Left ventricle myocardium inferior (tissue), 1 donor: ENCODE data around the gene ZNF529. TPM values are rescaled to one million over a fixed set of nuclear protein-coding genes. Genes with fewer than 3 reads are reported as not detected.
A peak's percentile ranks its signal among the peaks of the same experiment; 100 is the strongest.

ENCODE experiments used
- DNase-seq: peaks from one replicate; pipeline ENCODE4 v3.0.0-alpha.2; 2020
- H3K27ac ChIP-seq: fragments of 200-600 bp; replicated peaks from 2 replicates; pipeline ENCODE4 v1.8.0; 2021
- H3K27me3 ChIP-seq: fragments of 200-600 bp; 2 replicates; pipeline ENCODE4 v1.8.0; 2021; ENCODE audit warnings: low read depth
- H3K36me3 ChIP-seq: fragments of 200-600 bp; 2 replicates; pipeline ENCODE4 v1.8.0; 2021
- H3K4me1 ChIP-seq: fragments of 200-600 bp; 2 replicates; pipeline ENCODE4 v1.8.0; 2021
- H3K4me3 ChIP-seq: fragments of 200-600 bp; 2 replicates; pipeline ENCODE4 v1.8.0; 2021; ENCODE audit warnings: mild to moderate bottlenecking, moderate library complexity
- H3K9me3 ChIP-seq: fragments of 200-600 bp; replicated peaks from 2 replicates; pipeline ENCODE4 v1.8.0; 2021
- intact Hi-C: fragments of 100-400 bp; cut with micrococcal nuclease; formaldehyde crosslinking; loops from one replicate; pipeline ENCODE4 v1.11.0; 2022
- total RNA-seq: library from RNA; stranded (reverse); fragmentation: NEBNext Ultra II Directional; extraction: Animal tissue kit (Norgen Biotek cat#: 25700); gene quantifications from one replicate; pipeline ENCODE4 v1.2.1, GENCODE V29; 2021
- TF ChIP-seq, protein P1 (sequence below): fragments of 200-600 bp; IDR thresholded peaks from 2 replicates; pipeline ENCODE4 v1.8.0; 2021; ENCODE audit warnings: antibody characterized with exemption, mild to moderate bottlenecking, borderline replicate concordance
- donor health status: DM: no; HTN: yes; CAD: no; lungs with severe emphysema.

ZNF529 gene
- total RNA-seq, 1 donor from 2014 or later = 14.1 TPM

DNA sequence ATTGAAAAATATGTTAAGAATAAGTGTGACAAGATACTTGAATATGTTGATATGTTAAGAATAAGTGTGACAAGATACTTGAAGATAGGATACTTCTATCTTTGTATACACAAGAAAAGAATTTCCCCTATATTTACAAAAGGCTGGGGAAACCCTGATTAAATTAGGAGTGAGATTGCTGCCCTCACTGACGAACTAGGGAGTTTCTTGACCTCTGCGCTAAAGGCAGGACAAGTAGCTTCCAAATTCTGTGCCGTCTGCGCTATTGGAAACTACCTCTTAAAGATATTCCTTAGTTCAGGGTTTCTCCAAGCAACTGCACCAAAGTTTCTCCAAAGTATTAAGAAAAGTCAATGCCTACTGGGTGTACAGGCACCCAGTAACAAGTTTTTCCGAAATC, 45.8 kb downstream of the ZNF529 start:
- H3K4me1 ChIP-seq = peaks cover 40% of the 10 kb centered on the region
- no peak for DNase-seq
- peak overlapping the region; percentile 97 for H3K27ac ChIP-seq
- H3K27me3 ChIP-seq = no peaks in the 10 kb centered on the region
- TF ChIP-seq, protein P1, sequence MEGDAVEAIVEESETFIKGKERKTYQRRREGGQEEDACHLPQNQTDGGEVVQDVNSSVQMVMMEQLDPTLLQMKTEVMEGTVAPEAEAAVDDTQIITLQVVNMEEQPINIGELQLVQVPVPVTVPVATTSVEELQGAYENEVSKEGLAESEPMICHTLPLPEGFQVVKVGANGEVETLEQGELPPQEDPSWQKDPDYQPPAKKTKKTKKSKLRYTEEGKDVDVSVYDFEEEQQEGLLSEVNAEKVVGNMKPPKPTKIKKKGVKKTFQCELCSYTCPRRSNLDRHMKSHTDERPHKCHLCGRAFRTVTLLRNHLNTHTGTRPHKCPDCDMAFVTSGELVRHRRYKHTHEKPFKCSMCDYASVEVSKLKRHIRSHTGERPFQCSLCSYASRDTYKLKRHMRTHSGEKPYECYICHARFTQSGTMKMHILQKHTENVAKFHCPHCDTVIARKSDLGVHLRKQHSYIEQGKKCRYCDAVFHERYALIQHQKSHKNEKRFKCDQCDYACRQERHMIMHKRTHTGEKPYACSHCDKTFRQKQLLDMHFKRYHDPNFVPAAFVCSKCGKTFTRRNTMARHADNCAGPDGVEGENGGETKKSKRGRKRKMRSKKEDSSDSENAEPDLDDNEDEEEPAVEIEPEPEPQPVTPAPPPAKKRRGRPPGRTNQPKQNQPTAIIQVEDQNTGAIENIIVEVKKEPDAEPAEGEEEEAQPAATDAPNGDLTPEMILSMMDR = no peak
- H3K36me3 ChIP-seq = peaks cover 46% of the 10 kb centered on the region
- H3K4me3 ChIP-seq = peak overlapping the region; percentile 73
- intact Hi-C loops = no loop called here
- H3K9me3 ChIP-seq = peaks cover 63% of the 10 kb centered on the region

GRCh38 chr19:36526581-36526980, 46.5 kb downstream of the ZNF529 start:
- Histone ChIP-seq H3K27ac (no peak overlapping the region), H3K27me3 (no peaks in the 10 kb centered on the region), H3K9me3 (peaks cover 63% of the 10 kb centered on the region), H3K4me3 (peak overlapping the region; percentile 73), H3K36me3 (peaks cover 46% of the 10 kb centered on the region), H3K4me1 (peaks cover 40% of the 10 kb centered on the region)
- TF ChIP-seq, protein P1 = no peak
- DNase-seq = no peak
- intact Hi-C loops = no loop called here

- peaks cover 61% of the 10 kb centered on the region for H3K36me3 ChIP-seq
- no peak overlapping the region for H3K4me3 ChIP-seq
- TF ChIP-seq, protein P1 = no peak
- peaks cover 38% of the 10 kb centered on the region for H3K4me1 ChIP-seq
- intact Hi-C loops = no loop called here
- no peak overlapping the region for H3K27ac ChIP-seq
- no peaks in the 10 kb centered on the region for H3K27me3 ChIP-seq
- peaks cover 68% of the 10 kb centered on the region for H3K9me3 ChIP-seq
- DNase-seq = no peak
These were observed 48.5 kb downstream of the ZNF529 start for GRCh38 chr19:36524617-36525016.

DNA sequence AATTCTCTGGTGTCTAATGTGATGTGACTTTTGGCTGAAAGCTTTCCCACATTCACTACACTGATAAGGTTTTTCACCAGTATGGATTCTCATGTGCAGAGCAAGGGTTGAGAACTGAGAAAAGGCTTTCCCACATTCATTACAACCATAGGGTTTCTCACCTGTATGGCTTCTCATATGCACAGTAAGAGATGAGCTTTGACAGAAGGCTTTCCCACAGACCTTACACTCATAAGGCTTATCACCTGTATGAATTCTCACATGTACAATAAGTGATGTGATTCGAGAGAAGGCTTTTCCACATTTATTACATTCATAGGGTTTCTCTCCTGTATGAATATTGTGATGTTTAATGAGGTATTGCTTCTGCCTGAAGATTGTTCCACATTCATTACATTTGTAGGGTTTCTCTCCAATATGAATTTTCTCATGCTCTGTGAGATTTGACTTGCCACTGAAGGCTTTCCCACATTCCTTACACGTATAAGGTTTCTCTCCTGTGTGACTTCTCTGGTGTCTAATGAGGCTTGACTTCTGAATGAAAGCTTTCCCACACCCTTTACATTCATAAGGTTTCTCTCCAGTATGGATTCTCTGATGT, 59.0 kb downstream of the ZNF529 start:
- Histone ChIP-seq H3K27me3 (no peaks in the 10 kb centered on the region), H3K9me3 (peaks cover 100% of the 10 kb centered on the region), H3K36me3 (peaks cover 94% of the 10 kb centered on the region), H3K4me3 (no peak overlapping the region), H3K4me1 (no peaks in the 10 kb centered on the region), H3K27ac (no peak overlapping the region)
- intact Hi-C loops = no loop called here
- DNase-seq = no peak
- TF ChIP-seq, protein P1 = no peak

DNA sequence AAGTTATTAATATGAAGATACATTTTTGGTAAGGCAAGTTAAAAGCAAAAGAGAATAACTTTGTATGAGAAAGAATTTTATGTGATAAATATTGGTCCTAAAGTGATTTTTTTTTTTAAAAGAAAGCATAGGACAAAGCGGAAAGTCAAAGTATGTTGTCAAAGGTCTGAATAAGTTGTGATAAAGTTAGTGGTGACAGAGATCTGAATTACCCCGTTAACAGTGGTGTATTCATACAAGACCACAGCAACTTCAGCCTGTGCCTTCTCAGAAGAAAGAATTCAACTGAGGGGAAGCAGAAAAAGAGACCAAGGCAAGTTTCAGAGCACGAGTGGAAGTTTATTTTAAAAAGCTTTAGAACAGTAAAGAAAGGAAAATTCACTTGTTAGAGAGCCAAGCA, 64.8 kb downstream of the ZNF529 start:
- no peak overlapping the region for H3K4me3 ChIP-seq

More for the DNA sequence above, 64.8 kb downstream of the ZNF529 start:
- no peak for DNase-seq
- intact Hi-C loops = no loop called here
- peaks cover 98% of the 10 kb centered on the region for H3K9me3 ChIP-seq
- H3K27ac ChIP-seq = no peak overlapping the region
- peaks cover 39% of the 10 kb centered on the region for H3K36me3 ChIP-seq
- no peaks in the 10 kb centered on the region for H3K4me1 ChIP-seq
- TF ChIP-seq, protein P1 = no peak
- H3K27me3 ChIP-seq = no peaks in the 10 kb centered on the region
